CD14-positive monocyte (primary cell): ENCODE results near the gene CPLANE2. TPM values are rescaled to one million over a fixed set of nuclear protein-coding genes. Genes with fewer than 3 reads are reported as not detected.

ENCODE experiments used
- DNase-seq, 3 donors: peaks; one replicate each; pipeline ENCODE4 v3.0.0-alpha.2; 2011 to 2022
- H2AFZ ChIP-seq: 2 replicates; pipeline ENCODE4 v1.6.0; 2012; ENCODE audit warnings: mild to moderate bottlenecking, low read depth, low read length, inconsistent platforms; ENCODE audit not compliant: insufficient read depth, poor library complexity, severe bottlenecking
- H3K27ac ChIP-seq, 2 donors: 1 replicate in 1 of 2; 2 replicates in 1 of 2; pipeline ENCODE4 v1.5.1; 2012 to 2013; ENCODE audit warnings: low read length in 2 of 2, control low read depth in 1 of 2, inconsistent platforms in 1 of 2, low read depth in 1 of 2, mild to moderate bottlenecking in 1 of 2
- H3K27me3 ChIP-seq, 2 donors: one replicate each; pipeline versions ENCODE4 v1.6.0 to v1.6.1; 2011 to 2013; ENCODE audit warnings: low read length in 2 of 2; ENCODE audit not compliant: control insufficient read depth in 2 of 2, insufficient read depth in 2 of 2
- H3K36me3 ChIP-seq, 2 donors: replicated peaks in 1 of 2; 1 replicate in 1 of 2; 2 replicates in 1 of 2; pipeline versions ENCODE4 v1.5.1 to v1.6.1; 2012 to 2013; ENCODE audit warnings: low read length in 2 of 2, control low read depth in 1 of 2, inconsistent platforms in 1 of 2, mild to moderate bottlenecking in 1 of 2; ENCODE audit not compliant: insufficient read depth in 2 of 2, control insufficient read depth in 1 of 2
- H3K4me1 ChIP-seq, 2 donors: 1 replicate in 1 of 2; 2 replicates in 1 of 2; pipeline versions ENCODE4 v1.5.1 to v1.6.1; 2012 to 2013; ENCODE audit warnings: low read length in 2 of 2, control low read depth in 1 of 2, inconsistent platforms in 1 of 2, mild to moderate bottlenecking in 1 of 2, moderate library complexity in 1 of 2; ENCODE audit not compliant: insufficient read depth in 2 of 2, control insufficient read depth in 1 of 2
- H3K4me2 ChIP-seq: replicated peaks from 2 replicates; pipeline ENCODE3; 2012; ENCODE audit warnings: low read length, moderate library complexity, mild to moderate bottlenecking; ENCODE audit not compliant: poor library complexity, severe bottlenecking; ENCODE audit errors: extremely low read depth
- H3K4me3 ChIP-seq, 3 experiments: fragments of 200-600 bp in 1 of 3; sonication (generic) in 1 of 3; replicated peaks in 1 of 3; 1 replicate in 2 of 3; 2 replicates in 1 of 3; pipeline ENCODE4 v1.5.1; 2011 to 2013; ENCODE audit warnings: low read length in 3 of 3, mild to moderate bottlenecking in 3 of 3, control low read depth in 2 of 3, low read depth in 2 of 3, inconsistent platforms in 1 of 3, moderate library complexity in 1 of 3
- H3K79me2 ChIP-seq: 2 replicates; pipeline ENCODE4 v1.6.0; 2012; ENCODE audit warnings: mild to moderate bottlenecking, control low read depth, inconsistent platforms, low read length, moderate library complexity; ENCODE audit not compliant: insufficient read depth
- H3K9ac ChIP-seq: 2 replicates; pipeline ENCODE4 v1.6.0; 2017; ENCODE audit warnings: low read length, mild to moderate bottlenecking; ENCODE audit not compliant: insufficient read depth, poor library complexity, severe bottlenecking
- H3K9me3 ChIP-seq, 2 donors: replicated peaks in 1 of 2; 1 replicate in 1 of 2; 2 replicates in 1 of 2; pipeline versions ENCODE4 v1.5.1 to v1.6.1; 2012 to 2013; ENCODE audit warnings: low read length in 2 of 2, control low read depth in 1 of 2; ENCODE audit not compliant: control insufficient read depth in 1 of 2, insufficient read depth in 1 of 2
- H4K20me1 ChIP-seq: 2 replicates; pipeline ENCODE4 v1.6.0; 2012; ENCODE audit warnings: mild to moderate bottlenecking, low read length, control low read depth, moderate library complexity; ENCODE audit not compliant: insufficient read depth
- H3K27ac Mint-ChIP-seq, 7 donors: one replicate each; pipeline ENCODE4 v1.8.0; 2020; ENCODE audit warnings: mild to moderate bottlenecking in 7 of 7, mixed read lengths in 7 of 7, moderate library complexity in 6 of 7, inconsistent platforms in 2 of 7
- H3K27me3 Mint-ChIP-seq, 3 donors: one replicate each; pipeline ENCODE4 v1.8.0; 2021 to 2022; ENCODE audit warnings: low read depth in 3 of 3, mild to moderate bottlenecking in 3 of 3, mixed read lengths in 3 of 3, moderate library complexity in 3 of 3, inconsistent platforms in 1 of 3
- H3K36me3 Mint-ChIP-seq, 2 donors: one replicate each; pipeline ENCODE4 v1.8.0; 2020; ENCODE audit warnings: mixed read lengths in 2 of 2, inconsistent platforms in 1 of 2, mild to moderate bottlenecking in 1 of 2
- H3K4me1 Mint-ChIP-seq: one replicate; pipeline ENCODE4 v1.8.0; 2020; ENCODE audit warnings: mild to moderate bottlenecking, mixed read lengths
- H3K4me3 Mint-ChIP-seq, 2 donors: one replicate each; pipeline ENCODE4 v1.8.0; 2020; ENCODE audit warnings: mild to moderate bottlenecking in 2 of 2, mixed read lengths in 2 of 2, moderate library complexity in 1 of 2
- H3K9me3 Mint-ChIP-seq, 7 donors: one replicate each; pipeline ENCODE4 v1.8.0; 2020 to 2022; ENCODE audit warnings: mixed read lengths in 7 of 7, mild to moderate bottlenecking in 6 of 7, moderate library complexity in 6 of 7, inconsistent platforms in 2 of 7
- WGBS: methylation state at CpG from one replicate; pipeline ENCODE4 v1.1.5; 2013; ENCODE audit warnings: missing lambda C conversion rate; ENCODE audit not compliant: insufficient coverage; 5-methylcytosine and 5-hydroxymethylcytosine counted together
- intact Hi-C, 2 donors: fragments of 100-400 bp; cut with micrococcal nuclease; formaldehyde crosslinking; loops; one replicate each; pipeline versions ENCODE4 v1.15.0 to v1.15.1; 2023
- polyA plus RNA-seq, 3 donors: library from polyadenylated mRNA; depleted of rRNA in 1 of 3; unstranded in 2 of 3; stranded (reverse) in 1 of 3; fragments of 300-500 nt in 2 of 3; fragments of >200 nt in 1 of 3; fragmentation: Illumina TruSeq in 2 of 3; gene quantifications; 1 replicate in 2 of 3; 2 replicates in 1 of 3; pipeline ENCODE4 v1.2.3, GENCODE V29; 2012 to 2021
- TF ChIP-seq, protein P1 (sequence below): fragments of 200-600 bp; IDR thresholded peaks from one replicate; pipeline ENCODE4 v1.8.0; 2022; ENCODE audit warnings: antibody characterized with exemption, mild to moderate bottlenecking

The CPLANE2 gene
- polyA plus RNA-seq, 3 donors: 0.54 to 1.7 (median 1.4) TPM

- H3K9me3 Mint-ChIP-seq: no peaks in the 10 kb centered on the region
- WGBS: 95% methylated on average over 10 of the region's 19 CpGs
Measured at GRCh38 chr1:16183765-16184556, 53.0 kb downstream of the CPLANE2 start.

DNA sequence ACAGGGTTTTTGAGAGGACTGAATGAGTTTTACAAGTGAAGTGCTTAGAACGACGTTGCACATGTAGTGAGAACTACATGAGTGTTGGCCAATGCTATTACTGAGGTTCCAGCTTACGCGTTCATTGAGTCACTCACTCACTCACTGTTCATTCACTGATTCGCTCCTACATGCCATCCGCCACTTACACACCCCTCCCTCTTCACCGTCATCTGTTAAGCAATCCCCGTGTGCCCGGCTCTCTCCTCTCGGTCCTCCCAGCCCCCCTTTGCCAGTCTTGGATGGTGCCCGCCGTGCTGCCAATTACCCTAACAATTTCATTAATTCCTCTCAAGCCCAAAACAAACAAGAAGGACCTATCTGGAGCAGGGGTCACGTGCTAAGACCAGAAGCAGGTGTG lies 53.8 kb downstream of the CPLANE2 start:
- TF ChIP-seq, protein P1, sequence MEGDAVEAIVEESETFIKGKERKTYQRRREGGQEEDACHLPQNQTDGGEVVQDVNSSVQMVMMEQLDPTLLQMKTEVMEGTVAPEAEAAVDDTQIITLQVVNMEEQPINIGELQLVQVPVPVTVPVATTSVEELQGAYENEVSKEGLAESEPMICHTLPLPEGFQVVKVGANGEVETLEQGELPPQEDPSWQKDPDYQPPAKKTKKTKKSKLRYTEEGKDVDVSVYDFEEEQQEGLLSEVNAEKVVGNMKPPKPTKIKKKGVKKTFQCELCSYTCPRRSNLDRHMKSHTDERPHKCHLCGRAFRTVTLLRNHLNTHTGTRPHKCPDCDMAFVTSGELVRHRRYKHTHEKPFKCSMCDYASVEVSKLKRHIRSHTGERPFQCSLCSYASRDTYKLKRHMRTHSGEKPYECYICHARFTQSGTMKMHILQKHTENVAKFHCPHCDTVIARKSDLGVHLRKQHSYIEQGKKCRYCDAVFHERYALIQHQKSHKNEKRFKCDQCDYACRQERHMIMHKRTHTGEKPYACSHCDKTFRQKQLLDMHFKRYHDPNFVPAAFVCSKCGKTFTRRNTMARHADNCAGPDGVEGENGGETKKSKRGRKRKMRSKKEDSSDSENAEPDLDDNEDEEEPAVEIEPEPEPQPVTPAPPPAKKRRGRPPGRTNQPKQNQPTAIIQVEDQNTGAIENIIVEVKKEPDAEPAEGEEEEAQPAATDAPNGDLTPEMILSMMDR: no peak
- Histone ChIP-seq H3K36me3 (no peaks in the 10 kb centered on the region), H4K20me1 (no peaks in the 10 kb centered on the region), H3K79me2 (no peaks in the 10 kb centered on the region), H3K9ac (no peak overlapping the region), H3K4me3 (no peak overlapping the region), H3K4me2 (no peak overlapping the region), H3K9me3 (no peaks in the 10 kb centered on the region), H3K4me1 (no peaks in the 10 kb centered on the region), H2AFZ (no peak overlapping the region), H3K27ac (no peak overlapping the region), H3K27me3 (no peaks in the 10 kb centered on the region)
- DNase-seq: peak in 2 of 3 donors; percentile 32 to 50
- Mint-ChIP-seq H3K9me3 (no peaks in the 10 kb centered on the region), H3K4me1 (no peaks in the 10 kb centered on the region), H3K27ac (peak overlapping the region in 1 of 7 donors; percentile 5), H3K4me3 (no peak overlapping the region), H3K36me3 (no peaks in the 10 kb centered on the region), H3K27me3 (peaks cover 0 to 5% (median 0%) of the 10 kb centered on the region in 3 donors)
- intact Hi-C loops: loop anchor here (10.0 kb wide), 2 partner anchors 168 to 178 kb away; partner anchors contain the start of genes HSPB7 (in 1 of the 2) and SRARP (in 1 of the 2)
- 55% methylated on average over 11 of the region's 13 CpGs for WGBS

More at GRCh38 chr1:16183765-16184556, 53.0 kb downstream of the CPLANE2 start:
- no peaks in the 10 kb centered on the region for H3K27me3 ChIP-seq
- H3K27ac Mint-ChIP-seq: peak overlapping the region in 2 of 7 donors; percentile 50 to 61
- no peak overlapping the region for H3K4me2 ChIP-seq
- H3K79me2 ChIP-seq: no peaks in the 10 kb centered on the region
- intact Hi-C loops: loop anchor here (10.0 kb wide), 2 partner anchors 169 to 179 kb away; partner anchors contain the start of genes HSPB7 (in 1 of the 2) and SRARP (in 1 of the 2)
- no peak overlapping the region for H3K4me3 Mint-ChIP-seq
- H3K36me3 ChIP-seq: no peaks in the 10 kb centered on the region
- H2AFZ ChIP-seq: no peak overlapping the region
- no peak overlapping the region for H3K4me3 ChIP-seq
- peaks cover 1% of the 10 kb centered on the region for H3K4me1 Mint-ChIP-seq
- peaks cover 2 to 6% (median 4%) of the 10 kb centered on the region in 3 donors for H3K27me3 Mint-ChIP-seq
- no peaks in the 10 kb centered on the region for H3K9me3 ChIP-seq
- no peaks in the 10 kb centered on the region for H4K20me1 ChIP-seq
- H3K27ac ChIP-seq: no peak overlapping the region
- H3K9ac ChIP-seq: no peak overlapping the region
- TF ChIP-seq, protein P1: no peak
- no peak for DNase-seq
- no peaks in the 10 kb centered on the region for H3K4me1 ChIP-seq
- H3K36me3 Mint-ChIP-seq: no peaks in the 10 kb centered on the region
